GM12874 (cell line): Measurements from ENCODE around the gene OR4C13.
A peak's percentile ranks its signal among the peaks of the same experiment; 100 is the strongest.
"Not testable (repeated sequence)": the region's sequence is repeated elsewhere in the genome, so short reads cannot be mapped to it uniquely, and the experiment has no call there.

Source experiments
- TF ChIP-seq, protein P1 (sequence below): IDR thresholded peaks from 2 replicates; pipeline ENCODE4 v1.5.1; 2011; ENCODE audit warnings: low read depth, mild to moderate bottlenecking, control low read depth, low read length, moderate library complexity; ENCODE audit not compliant: insufficient read depth

Gene OR4C13

DNA sequence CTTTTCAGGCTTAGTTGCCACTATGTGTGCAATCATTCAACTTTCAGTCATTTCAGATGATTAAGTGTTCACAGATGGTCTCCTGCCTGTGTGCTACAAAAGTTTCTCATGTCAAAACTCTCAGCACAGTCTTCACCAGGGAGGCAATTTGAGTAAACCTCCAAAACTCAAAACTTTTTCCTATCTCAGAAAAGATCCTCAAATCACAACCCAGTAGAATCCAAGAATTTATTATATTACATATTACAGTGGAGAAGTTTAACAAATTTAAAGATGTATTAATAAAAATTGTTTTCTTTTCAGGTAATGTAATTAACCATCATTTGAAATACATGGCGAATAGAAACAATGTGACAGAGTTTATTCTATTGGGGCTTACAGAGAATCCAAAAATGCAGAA, at the start of gene OR4C13:
OR4C13 (plus strand) TSS at position 301 of the 400 bp plus-strand sequence; CDS start at position 333, 32 bp downstream.
- TF ChIP-seq, protein P1, sequence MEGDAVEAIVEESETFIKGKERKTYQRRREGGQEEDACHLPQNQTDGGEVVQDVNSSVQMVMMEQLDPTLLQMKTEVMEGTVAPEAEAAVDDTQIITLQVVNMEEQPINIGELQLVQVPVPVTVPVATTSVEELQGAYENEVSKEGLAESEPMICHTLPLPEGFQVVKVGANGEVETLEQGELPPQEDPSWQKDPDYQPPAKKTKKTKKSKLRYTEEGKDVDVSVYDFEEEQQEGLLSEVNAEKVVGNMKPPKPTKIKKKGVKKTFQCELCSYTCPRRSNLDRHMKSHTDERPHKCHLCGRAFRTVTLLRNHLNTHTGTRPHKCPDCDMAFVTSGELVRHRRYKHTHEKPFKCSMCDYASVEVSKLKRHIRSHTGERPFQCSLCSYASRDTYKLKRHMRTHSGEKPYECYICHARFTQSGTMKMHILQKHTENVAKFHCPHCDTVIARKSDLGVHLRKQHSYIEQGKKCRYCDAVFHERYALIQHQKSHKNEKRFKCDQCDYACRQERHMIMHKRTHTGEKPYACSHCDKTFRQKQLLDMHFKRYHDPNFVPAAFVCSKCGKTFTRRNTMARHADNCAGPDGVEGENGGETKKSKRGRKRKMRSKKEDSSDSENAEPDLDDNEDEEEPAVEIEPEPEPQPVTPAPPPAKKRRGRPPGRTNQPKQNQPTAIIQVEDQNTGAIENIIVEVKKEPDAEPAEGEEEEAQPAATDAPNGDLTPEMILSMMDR: no peak

DNA sequence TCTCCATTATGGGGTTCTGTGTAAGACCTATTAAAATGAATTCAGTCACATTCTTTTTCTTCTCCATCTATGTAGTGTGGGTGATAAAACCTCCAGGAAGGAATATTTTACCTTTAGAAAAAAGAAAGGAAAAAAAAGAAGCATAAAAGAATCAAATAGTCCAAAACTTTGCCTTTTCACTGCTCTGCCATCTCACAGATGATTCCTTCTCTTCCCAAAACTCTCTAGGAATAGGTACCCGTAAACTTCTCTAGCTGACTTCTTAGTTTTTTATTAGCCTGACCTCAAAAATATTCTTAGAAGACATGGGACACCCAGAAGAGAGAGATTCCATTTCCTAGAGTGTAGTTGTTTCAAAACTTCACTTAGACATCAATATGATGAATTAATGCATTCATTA, 30.2 kb downstream of the OR4C13 start, which contains the start of gene OR4C12:
OR4C12 (minus strand) TSS at position 101 of the 400 bp plus-strand sequence; CDS start at position 67, 34 bp downstream.
- TF ChIP-seq, protein P1: not testable (repeated sequence)

DNA sequence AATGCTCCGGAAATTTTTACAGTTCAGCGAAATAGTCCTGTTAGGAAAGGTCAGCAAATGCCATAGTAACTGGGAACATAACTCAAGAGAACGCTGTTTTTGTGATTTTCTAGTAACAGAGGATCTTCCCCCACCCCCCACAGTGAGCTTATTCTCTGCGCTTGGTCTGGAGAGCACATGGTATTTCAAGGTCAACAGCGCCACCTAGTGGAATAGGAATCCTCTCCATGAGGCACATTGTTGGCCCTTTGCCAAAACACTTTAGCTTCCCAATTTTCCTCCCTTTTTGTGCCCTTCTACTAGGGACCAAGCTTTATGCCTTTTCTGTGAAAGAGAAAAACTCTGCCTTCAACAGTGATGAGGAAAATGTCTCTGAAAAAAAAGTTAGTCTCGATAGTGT, 43.4 kb downstream of the OR4C13 start:
- TF ChIP-seq, protein P1: peak; percentile 53
